NCI-H524 (cell line): ENCODE data around the gene GNGT2.
A peak's percentile ranks its signal among the peaks of the same experiment; 100 is the strongest.
"Not testable (repeated sequence)": the region's sequence is repeated elsewhere in the genome, so short reads cannot be mapped to it uniquely, and the experiment has no call there.

Source experiments
- DNase-seq, 2 experiments: peaks; one replicate each; lab custom pipeline; 2025; lab: John Stamatoyannopoulos, UW

GNGT2 gene

GRCh38 chr17:49203796-49204195 lies 6.6 kb downstream of the GNGT2 start:
- DNase-seq = no peak

- no peak for DNase-seq
Measured at GRCh38 chr17:49201481-49201927, 8.9 kb downstream of the GNGT2 start.

GRCh38 chr17:49200423-49201083 lies 9.8 kb downstream of the GNGT2 start:
- DNase-seq = no peak

GRCh38 chr17:49198211-49198610 lies 12.2 kb downstream of the GNGT2 start:
- no peak for DNase-seq

- no peak for DNase-seq
Measured at GRCh38 chr17:49197346-49197998, 12.9 kb downstream of the GNGT2 start.

DNA sequence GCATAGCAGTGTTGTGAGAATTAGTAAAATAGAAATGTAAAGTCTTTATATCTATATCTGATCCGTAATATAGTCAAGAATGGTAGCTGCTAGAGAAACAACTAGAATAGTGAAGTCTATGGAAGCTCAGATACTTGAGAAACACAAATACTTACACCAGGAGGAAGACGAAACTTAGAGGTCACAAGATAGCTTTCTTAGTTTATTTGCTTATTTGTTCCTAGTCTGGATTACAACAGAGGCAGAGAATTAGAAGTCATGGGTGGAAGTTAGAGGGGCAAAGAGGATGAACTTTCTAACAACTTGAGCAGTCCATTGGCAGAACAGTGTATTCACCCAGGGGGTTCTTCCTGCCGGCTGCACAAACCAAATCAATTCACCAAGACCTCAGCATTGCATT lies 13.9 kb downstream of the GNGT2 start:
- no peak for DNase-seq

DNA sequence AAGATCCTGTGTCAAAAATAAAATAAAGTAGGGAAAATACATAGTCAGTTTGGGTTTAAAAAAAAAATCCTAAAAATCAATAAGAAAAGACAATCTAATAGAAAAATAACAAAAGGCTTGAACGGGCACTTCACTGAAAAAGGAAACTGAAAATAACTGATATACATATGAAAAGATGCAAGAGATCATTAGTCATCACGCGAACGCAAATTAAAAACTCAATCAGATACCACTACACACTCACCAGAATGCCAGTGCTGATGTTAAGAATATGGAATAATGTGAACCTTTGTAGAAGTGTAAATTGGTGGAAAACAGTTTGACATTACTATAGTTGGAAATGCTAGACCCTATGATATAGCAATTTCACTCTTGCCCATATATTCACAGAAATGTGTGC lies 14.6 kb downstream of the GNGT2 start:
- no peak for DNase-seq

- no peak for DNase-seq
Measured at GRCh38 chr17:49194297-49194607, 16.1 kb downstream of the GNGT2 start.

DNA sequence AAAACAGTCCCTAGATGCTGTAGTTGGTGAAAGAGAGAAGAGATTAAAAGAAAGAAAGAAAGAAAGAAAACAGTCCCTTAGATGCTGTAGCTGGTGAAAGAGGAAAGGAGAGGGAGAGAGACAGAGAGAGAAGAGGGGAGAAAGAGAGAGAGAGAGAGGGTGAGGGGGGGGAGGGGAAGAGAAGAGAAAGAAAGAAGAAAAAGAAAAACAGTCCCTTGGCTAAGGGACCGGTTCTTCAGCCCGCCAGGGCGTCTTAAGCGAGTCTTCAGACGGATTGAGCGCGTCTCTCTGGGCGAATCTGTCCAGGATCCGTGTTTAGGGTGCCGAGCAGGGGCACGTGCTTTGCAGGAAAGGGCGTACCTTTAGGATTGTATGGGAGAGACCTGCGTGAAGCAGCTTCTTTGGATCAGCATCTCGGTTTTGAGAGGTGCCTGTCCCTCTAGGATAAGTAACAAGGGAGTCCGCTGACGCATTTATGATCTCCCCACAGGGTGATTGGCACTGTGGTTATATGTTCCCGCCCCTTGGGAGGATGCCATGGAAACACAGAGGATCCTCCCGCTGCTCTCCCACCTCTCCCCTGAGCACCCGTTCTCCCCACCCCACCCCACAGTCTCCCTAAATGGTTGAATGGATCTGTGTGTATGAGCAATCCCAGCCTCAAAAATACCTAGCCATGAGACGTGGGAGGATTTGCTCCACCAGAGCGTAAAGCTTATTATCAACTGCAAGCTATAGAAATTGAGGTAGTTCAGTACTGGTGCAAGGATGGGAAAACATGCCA lies 16.7 kb downstream of the GNGT2 start:
- DNase-seq = peak; percentile 74 to 82

GRCh38 chr17:49191917-49192741 lies 18.2 kb downstream of the GNGT2 start:
- peak; percentile 99 for DNase-seq

DNA sequence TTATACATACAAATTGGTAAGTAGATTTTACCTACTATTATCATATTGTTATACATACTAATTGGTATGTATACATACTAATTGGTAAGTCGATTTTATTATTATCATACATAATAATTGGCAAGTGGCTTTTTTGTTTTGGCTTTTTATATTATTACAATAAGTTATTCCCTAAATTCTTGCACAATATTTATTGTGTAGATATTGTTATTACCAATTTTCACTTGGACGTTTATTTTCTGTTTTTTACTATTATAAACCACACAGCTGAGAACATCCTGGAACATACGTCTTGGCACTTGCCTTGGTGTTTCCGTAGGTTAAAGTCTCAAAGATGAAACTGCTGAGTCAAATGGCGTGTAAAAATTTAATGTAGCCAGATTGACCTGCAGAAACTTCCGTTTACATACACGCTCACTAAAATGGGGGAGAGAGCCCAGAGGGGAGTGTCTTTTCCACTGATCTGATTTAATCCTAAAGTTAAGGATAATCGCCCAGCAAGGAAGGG lies 18.9 kb downstream of the GNGT2 start:
- DNase-seq = no peak

- DNase-seq = peak in 1 of 2 experiments; percentile 15
Measured at GRCh38 chr17:49190932-49191331, 19.4 kb downstream of the GNGT2 start.

- no peak for DNase-seq
Measured at GRCh38 chr17:49187301-49187700, 23.1 kb downstream of the GNGT2 start.

DNA sequence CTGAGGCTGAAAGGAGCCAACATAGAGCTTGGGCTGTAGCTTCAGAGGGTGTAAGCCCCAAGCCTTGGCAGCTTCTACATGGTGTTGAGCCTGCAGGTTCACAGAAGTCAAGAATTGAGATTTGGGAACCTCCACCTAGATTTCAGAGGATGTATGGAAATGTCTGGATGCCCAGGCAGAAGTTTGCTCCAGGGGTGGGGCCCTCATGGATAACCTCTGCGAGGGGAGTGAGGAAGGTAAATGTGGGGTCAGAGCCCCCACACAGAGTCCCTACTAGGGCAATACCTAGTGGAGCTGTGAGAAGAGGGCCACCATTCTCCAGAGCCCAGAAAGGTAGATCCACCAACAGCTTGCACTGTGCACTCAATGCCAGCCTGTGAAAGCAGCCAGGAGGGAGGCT lies 25.0 kb downstream of the GNGT2 start:
- DNase-seq = not testable (repeated sequence)

DNA sequence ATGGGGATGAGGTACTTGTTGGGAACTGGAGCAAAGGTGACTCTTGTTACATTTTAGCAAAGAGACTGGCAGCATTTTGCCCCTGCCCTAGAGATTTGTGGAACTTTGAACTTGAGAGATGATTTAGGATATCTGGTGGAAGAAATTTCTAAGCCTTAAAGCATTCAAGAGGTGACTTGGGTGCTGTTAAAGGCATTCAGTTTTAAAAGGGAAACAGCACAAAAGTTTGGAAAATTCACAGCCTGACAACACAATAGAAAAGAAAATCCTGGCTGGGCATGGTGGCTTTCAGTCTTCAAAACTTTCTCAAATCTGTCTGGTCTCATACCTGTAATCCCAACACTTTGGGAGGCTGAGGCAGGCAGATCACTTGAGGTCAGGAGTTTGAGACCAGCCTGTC lies 25.9 kb downstream of the GNGT2 start:
- DNase-seq = not testable (repeated sequence)

- no peak for DNase-seq
Measured at GRCh38 chr17:49183801-49184200, 26.6 kb downstream of the GNGT2 start.

DNA sequence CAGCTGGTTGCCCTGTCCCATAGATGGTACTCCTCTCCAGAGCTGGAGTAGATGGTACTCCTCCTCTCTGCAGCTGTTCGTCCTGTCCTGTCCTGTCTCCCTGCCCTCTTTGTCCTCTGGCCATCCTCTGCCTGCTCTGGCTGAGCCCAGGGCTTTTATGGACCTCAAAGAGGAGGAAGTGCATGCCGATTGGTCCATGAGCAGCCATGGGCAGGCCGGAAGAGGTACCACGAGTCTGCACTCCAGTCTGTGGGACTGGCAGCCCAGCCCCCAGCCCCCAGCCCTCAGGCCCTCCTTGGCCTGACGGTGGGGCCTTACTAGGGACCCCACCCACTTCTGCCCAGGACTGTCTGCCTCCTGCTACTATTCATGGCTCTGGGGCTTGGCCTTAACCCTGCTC lies 27.0 kb downstream of the GNGT2 start:
- DNase-seq = no peak

DNA sequence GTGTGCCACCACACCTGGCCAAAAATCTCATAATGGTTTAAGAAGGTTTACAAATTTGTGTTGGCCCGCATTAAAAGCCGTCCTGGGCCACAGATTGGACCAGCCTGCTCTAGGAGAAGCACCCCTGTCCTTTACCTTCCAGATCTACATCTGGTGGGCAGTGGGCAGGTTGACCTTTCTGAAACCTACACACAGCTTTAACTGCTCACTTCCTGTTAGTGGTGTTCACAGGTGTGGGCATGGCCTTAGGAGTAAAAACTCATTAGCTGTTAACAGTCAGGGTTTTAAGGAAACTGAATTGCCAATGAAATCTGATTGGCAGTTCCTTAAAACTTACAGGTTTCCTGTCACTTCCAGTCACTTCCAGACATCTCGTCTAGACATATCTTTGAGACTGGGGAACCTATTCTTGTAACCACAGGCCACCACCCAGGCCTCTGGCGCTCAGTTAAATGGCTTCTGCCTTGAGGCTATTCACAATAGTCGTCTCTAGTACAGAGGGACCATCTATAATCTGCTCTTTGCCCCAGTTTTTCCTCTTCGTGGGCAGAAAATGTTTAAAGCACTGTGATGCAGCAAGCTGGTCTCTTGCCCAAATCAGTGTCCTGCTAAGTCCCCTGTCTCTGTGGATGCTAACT lies 29.3 kb downstream of the GNGT2 start:
- DNase-seq = no peak

GRCh38 chr17:49180303-49180702 lies 30.1 kb downstream of the GNGT2 start:
- peak; percentile 37 to 68 for DNase-seq

DNA sequence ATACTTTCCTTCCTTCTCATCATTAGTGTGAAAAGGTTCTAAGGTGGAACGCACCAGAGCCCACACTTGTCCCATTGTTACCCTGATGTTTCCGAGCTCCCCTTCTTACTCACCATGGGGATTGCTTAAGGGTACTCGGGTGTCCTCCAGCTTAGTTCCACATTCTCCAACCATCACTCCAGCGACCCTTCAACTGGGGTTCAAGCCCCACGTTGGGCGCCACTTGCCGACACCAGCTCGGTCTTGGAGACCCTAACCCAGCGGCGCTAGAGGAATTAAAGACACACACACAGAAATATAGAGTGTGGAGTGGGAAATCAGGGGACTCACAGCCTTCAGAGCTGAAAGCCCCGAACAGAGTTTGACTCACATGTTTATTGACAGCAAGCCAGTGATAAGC lies 34.4 kb downstream of the GNGT2 start:
- not testable (repeated sequence) for DNase-seq

DNA sequence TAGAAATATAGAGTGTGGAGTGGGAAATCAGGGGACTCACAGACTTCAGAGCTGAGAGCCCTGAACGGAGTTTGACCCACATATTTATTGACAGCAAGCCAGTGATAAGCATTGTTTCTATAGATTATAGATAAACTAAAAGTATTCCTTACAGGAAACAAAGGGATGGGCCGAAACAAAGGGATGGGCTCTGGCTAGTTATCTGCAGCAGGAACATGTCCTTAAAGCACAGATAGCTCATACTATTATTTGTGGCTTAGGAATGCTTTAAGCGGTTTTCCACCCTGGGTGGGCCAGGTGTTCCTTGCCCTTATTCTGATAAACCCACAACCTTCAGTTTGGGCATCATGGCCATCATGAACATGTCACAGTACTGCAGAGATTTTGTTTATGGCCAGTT lies 39.7 kb downstream of the GNGT2 start:
- not testable (repeated sequence) for DNase-seq

GRCh38 chr17:49170216-49170615 lies 40.2 kb downstream of the GNGT2 start:
- no peak for DNase-seq
